HS-27A (cell line): Measurements from ENCODE around the gene ATRN.
"Not testable (repeated sequence)": the region's sequence is repeated elsewhere in the genome, so short reads cannot be mapped to it uniquely, and the experiment has no call there.

ENCODE experiments used
- DNase-seq: peaks from one replicate; pipeline ENCODE4 v3.0.0-alpha.2; 2012; ENCODE audit warnings: low read depth, missing footprints

The ATRN gene

DNA sequence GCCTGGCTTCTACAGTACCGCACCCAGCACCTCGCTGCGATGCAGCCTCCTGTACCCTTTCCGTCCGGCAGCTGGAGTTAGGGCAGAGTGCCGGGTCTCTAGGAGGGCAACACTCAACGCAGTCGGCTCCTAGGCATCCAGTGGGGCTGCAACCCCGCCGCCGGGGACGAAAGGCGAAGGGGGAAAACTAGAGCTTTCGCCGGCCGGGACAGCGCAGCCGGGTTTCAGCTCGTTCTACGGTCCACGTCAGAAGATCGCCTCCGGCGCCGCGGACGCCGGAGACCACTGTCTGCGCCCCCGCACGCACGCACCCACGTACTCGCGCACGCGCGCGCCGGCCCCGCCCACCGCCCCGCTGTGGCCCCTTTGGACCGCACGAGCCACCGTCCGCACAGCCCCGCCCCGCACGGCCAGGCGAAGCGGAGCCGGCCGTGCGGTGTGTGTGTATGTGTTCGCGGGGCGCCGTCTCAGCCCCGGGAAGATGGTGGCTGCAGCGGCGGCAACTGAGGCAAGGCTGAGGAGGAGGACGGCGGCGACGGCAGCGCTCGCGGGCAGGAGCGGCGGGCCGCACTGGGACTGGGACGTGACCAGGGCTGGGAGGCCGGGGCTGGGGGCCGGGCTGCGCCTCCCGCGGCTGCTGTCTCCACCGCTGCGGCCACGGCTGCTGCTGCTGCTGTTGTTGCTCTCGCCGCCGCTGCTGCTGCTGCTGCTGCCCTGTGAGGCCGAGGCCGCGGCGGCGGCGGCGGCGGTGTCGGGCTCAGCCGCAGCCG lies at the start of gene ATRN:
Gene ATRN, plus strand, starts transcription at position 392 of the 770 bp plus-strand sequence. Its CDS starts 90 bp downstream, at position 482.
- peak; percentile 57 for DNase-seq

DNA sequence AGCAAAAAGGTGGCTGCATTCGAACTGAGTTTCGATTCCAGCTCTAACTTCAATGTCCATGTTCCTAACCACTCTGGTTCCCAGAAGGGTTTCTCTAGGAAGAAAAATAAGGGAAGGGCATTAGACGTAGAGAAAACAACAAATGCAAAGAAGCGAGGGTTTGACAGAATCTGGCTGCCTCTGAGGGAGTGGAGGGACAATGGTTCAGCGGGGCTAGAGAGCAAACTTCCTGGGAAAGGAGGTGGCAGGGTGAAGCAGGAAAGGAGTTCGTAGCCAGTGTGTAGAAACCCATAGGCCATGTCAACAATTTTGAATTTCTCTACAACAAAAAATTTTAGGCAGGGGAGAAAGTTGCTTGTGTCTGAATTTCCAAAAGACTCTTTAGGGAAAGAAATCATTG lies 48.8 kb upstream of the ATRN start:
- DNase-seq = no peak

DNA sequence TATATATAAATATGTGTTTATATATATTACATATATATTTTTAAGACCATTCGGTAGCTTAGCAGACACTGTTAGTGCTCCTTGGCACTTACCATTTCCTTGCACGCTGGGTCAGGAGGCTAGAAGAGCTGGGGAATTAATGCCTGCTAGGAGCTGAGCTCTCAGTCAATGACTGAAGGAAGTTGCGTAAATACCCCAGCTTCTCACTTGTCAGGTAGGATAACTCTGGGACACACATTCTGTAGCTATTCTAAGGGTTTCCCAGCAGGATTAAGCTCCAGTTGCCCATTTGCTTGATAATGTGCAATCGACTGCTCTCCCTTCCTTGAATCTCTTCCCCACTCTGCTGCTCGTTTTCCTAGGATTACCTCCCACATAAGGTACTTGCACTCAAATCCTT lies 47.7 kb upstream of the ATRN start:
- no peak for DNase-seq

DNA sequence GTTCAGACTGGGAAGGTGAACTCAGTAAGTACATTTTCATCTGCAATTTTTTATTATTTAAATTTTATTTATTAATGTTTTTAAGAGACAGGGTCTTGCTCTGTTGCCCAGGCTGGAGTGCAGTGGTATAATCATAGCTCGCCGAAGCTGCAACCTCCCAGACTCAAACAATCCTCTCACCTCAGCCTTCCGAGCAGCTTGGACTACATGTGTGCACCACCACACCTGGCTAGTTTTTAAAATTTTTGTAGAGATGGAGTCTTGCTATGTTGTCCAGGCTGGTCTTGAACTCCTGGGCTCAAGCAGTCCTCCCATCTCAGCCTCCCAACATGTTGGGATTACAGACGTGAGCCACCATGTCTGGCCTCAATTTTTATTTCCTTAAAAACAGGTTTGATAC lies 44.1 kb upstream of the ATRN start:
- not testable (repeated sequence) for DNase-seq

DNA sequence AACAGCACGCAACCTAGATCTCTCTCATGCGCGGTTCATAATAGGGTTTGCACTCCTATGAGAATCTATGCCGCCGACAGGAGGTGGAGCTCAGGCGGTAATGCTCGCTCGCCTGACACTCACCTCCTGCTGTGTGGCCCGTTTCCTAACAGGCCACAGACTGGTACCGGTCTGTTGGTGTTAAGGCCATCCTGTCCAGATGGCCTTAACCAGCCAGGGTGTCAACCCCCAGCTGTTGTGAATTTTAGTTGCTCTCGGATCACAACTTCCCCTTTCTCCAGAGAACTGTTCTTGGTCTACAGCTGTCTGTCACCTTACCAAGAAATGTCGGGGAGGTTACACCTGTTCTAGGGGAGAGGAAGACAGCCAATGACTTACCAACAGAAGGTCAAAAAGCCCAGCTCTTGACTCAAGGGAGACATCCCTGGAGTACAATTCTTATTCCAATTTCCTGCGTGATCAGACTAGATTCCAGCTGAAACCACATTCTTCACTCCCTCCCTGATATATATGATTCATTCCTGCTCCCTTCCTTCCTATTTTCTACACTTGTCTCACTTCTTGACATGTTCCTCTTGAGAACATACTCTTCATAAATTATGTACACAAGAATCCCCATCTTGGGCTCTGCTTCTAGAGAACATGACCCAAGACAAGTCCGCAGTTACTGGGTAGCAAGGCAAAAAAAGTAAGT lies 40.3 kb upstream of the ATRN start:
- no peak for DNase-seq

DNA sequence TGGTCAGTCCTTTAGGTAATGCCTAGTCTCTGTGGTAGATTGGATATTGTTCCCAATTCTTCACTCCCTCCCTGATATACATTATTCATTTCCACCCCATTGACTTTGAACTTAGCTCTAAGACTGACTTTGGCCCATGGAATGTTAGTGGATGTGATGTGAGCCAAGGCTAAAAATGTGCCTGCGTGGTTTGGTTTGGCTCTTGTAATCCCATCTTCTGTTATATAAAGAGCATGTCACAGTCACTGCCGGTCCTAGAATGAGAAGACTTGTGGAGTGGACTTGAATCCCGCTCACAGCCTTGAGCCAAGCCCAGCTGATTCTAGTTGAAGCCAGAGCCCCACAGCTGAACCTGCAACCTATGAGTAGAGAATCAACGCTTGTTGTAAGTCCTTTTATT lies 39.7 kb upstream of the ATRN start:
- no peak for DNase-seq

DNA sequence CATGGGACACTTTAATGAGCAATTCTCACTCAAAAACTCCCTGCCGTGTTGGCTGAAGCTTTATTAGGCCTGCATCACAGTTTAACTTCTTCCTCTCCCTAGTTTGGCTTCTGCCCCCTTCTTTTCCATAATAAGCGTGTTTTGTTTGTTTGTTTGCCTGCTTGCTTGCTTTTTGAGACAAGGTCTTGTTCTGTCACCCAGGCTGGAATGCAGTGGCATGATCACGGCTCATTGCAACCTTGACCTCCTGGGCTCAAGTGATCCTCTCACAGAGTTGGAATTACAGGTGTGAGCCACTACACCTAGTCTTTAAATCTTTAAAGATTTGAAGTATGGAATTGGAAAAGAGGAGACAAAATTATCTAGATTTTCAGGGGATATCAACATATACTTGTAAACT lies 38.0 kb upstream of the ATRN start:
- DNase-seq = no peak

DNA sequence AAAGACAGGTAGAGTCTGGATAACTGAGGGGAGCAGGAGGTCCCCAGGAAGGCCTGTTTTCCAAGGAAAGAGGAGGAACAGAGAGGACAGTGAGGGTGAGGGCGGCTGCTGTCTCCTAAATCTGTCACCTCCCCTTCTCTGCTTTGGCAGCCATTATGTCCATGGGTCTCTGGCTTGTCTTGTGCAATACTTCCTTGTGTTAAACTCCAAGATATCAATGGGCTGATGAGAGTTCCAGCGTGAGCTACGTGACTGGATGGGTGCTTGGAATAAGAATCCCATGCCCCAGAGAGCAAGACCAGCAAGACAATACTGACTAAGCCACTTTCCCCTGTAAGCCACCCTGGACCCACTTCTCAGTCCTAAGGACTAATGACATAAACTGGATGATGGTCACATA lies 37.1 kb upstream of the ATRN start:
- no peak for DNase-seq

DNA sequence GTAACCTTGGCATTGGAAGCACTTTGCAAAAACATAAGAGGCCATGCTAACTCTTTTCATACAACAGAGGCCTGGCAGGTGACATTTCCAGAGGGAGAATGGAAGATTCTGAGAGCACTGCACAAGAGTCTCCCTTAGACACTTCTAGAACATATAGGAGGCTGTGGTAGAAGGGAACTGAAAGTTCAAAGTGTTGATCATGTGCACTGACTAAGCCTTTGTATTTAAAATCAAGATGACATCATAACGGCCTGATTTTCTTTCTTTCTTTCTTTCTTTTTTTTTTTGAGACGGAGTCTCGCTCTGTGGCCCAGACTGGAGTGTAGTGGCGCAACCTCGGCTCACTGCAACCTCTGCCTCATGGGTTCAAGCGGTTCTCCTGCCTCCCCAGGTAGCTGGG lies 36.6 kb upstream of the ATRN start:
- no peak for DNase-seq

DNA sequence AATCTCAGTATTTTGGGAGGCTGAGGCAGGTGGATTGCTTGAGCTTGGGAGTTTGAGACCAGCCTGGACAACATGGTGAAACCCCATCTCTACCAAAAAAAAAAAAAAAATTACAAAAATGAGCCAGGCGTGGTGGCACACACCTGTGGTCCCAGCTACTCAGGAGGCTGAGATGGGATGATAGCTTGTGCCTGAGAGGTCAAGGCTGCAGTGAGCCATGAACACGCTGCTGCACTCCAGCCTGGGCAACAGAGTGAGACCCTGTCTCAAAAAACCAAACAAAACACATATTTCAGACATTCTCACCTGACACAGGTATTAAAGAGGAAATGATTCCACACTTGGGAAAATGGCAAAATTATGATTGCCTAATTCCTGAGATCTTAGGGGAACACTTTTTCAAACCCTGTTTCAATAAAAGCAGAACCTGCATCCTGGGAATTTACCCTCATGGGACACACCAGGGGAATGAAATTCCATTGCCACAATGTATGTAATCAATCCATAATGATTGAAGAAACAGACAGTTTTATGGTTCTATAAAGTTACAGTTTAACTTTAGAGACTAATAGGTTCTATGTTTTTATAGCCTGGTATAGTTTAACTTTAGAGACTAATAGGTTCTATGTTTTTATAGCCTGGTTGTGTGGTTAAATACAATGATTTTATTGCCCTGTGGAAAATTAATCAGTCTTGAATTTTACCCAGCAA lies 33.8 kb upstream of the ATRN start:
- DNase-seq = no peak

DNA sequence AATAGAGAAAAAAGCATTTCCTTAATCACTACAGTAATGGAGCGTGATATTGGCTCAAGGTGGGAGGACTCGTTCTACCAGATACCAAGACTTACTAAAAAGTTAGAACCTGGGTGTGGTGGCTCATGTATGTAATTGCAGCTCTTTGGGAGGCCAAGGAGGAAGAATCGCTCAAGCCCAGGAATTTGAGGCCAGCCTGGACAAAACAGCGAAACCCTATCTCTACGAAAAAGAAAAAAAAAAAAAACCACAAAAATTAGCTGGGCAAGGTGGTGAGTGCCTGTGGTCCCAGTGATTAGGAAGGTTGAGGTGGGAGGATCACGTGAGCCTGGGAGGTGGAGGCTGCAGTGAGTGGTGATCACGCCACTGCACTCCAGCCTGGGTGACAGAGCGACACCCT lies 24.0 kb upstream of the ATRN start:
- DNase-seq = no peak

DNA sequence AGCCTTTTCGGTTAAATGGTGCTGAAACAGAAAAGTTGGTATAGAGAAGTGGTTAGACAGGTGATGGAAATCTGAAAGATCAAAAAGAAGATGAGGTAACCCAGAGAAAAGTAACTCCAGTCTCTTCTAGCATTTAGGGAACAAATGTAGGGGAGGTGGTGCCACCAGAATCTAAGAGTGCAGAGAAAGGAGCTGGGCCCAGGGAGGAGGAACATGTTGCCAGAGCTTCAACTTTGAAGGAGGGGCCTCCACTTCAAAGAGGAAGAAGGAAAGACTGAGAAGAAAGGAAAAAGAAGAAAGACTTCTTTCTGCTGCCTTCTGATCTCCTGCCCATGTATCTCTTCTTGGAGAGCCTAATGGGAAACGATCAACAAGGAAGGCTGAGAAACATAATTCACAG lies 23.5 kb upstream of the ATRN start:
- DNase-seq = no peak

DNA sequence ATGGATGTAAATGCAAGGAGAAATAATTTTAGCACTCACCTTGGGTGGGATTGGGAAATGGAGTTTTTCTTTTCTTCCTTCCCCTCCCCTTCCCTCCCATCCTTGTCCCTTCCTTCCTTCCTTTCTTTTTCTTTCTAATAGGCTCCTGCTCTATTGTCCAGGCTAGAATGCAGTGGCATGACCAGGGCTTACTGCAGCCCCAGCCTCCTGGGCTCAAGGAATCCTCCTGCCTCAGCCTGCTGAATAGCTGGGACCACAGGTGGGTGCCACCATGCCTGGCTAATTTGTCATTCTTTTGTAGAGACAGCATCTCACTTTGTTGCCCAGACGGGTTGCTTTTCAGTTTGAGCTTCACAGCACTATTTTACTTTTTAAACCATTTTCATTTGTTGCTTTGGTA lies 21.5 kb upstream of the ATRN start:
- DNase-seq = no peak

DNA sequence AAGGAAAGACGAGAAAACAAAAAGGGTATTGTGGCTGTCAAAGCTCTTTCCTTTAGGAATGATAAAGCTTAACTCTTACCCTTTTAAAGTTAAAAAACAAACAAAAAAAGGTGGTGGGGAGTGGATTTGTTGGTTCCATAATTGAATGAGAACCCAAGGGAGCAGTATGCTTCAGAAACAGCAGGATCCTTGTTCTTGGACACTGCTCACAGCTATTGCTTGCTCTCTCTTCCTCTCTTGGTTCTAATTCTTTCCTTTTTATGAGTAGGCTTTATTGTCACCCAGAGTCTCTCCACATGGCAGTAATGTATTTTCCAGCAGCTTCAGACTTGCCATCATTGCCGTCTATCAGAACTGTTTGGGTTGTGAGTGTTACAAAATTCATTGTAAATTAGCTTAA lies 18.7 kb upstream of the ATRN start:
- no peak for DNase-seq

DNA sequence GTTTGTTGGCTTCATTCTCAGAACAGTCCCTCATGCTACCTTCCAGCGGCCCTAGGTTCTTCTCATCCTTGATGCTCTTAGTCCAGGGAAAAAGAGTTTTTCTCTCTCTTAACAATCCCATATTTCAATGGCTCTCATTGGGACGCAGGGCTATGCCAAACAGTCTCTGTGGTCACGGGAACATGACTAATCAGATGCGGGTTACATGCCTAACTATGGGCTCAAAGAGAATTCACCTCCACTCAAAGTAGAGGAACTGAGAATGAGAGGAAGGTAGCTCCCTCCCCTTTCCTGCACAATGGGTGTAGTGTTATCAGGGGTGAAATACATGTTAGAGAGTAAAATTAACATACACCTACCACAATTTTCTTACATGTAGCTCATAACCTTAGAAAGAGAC lies 18.1 kb upstream of the ATRN start:
- DNase-seq = no peak

DNA sequence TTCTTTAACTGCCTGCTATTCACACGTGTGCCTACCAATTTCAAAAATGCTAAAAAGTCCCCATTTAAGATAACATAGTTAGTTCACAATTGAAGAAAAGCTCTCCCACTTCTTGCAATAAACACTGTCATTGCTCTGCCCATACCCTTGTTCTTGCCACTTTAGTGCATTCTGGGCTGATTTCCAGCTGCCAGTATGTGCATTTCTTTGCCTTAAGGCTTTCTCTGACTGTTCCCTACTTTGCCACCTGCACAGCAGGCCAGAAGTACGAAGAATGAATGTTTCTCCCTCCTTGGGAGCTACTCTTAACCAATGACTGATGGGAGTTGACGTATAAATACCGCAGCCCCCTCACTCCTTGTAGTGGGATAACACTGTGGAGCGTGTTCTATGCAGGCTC lies 16.0 kb upstream of the ATRN start:
- DNase-seq = no peak

DNA sequence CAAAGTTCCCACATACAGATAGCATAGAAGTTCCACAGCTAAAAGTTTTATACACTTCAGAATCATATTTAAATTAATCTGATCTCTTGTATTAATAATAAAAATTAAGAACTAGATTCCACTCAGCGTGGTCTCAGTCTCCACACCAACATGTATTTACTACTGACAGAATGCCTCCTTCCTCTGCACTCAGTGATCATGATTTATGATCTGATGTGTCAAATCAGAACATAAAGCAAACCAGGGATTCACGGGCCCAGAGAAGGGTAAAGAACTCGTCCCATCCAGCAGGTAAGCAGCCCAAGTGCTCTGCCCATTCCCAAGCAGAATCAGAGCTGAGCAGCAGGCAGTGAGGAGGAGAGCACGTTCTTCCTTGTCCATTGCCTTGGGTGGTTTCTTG lies 14.2 kb upstream of the ATRN start:
- DNase-seq = no peak

DNA sequence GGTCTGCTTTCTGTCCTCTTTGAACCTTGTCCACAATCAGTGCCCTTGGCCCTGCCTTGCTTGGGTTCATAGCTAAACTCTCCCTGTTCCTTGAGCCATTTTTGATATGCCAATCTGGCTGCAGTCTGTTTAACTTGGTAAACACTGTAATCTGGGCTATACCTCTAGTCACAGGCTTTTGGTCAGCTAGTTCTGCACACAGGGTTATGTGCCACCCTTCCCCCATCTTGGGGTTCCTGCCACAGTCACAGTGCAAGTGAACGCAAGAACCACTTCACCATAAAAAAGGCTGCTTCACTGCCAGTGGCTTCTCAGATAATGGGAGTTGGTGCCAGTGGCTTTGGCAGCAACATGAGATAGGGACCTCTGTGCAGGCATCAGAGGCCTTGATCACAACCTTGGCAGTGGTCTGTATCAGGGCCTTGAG lies 10.9 kb upstream of the ATRN start:
- no peak for DNase-seq

DNA sequence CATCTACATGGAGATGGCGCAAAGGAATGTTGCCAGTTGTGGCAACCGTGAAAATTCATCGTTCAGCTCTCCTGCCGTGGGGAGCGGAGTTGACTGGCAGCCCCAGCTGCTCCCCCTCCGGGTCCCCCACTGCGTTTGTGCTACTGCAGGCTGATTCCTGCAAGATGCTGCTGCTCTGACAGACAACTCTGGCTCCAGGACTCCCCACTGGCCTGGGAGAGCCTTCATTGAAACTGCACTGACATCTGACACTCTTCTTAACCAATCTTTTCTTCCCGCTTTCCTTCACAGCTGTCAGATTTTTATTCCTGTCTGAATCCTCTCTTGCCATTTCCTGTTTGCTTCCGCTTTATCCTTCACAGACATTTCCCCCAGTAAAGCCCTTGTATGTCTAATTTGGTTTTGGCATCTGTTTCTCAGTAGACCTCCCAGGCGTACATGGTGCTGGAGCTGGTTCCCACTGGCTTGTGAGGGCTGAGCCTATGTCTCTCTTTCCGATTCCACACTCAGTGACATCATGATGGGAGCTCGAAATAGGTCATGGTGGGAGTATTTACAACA lies 9.5 kb upstream of the ATRN start:
- no peak for DNase-seq

DNA sequence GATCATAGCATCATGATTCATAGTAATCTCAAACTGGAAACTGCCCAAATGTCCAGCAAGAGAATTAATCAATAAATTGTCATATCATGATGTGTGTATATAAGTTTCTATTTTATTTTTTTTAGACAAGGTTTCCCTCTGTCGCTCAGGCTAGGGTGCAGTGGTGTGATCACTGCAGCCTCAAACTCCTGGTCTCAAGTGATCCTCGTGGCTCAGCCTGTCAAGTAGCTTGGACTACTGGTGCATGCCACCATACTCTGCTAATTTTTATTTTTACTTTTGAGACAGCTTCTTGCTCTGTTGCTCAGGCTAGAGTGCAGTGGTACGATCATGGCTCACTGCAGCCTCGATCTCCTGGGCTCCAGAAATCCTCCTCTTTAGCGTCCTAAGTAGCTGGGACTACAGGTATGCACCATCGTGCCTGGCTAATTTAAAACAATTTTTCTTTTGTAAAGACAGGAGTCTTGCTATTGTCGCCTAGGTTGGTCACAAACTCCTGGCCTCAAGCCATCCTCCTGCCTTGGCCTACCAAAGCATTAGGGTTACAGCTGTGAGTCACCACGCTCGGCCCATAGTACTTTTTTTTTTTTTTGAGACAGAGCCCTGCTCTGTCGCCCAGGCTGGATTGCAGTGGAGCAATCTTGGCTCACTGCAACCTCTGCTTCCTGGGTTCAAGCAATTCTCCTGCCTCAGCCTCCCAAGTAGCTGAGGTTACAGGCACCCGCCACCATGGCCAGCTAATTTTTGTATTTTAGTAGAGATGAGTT lies 8.7 kb upstream of the ATRN start:
- DNase-seq = no peak

DNA sequence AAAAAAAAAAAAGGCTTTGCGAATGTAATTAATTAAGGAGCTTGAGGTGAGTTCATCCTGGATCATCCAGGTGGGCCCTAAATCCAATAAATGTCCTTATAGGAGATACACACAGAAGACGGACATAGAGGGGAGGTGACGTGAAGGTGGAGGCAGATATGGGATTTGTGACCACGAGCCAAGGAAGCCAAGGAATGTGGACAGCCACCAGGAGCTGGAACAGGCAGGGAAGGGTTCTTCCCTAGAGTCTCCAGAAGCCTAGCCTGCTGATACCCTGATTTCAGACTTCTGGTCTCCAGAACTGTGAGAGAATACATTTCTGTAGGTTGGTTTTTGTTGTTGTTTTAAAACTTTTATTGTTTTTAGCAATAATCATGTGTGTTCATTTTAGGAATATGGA lies 6.7 kb upstream of the ATRN start:
- DNase-seq = no peak

DNA sequence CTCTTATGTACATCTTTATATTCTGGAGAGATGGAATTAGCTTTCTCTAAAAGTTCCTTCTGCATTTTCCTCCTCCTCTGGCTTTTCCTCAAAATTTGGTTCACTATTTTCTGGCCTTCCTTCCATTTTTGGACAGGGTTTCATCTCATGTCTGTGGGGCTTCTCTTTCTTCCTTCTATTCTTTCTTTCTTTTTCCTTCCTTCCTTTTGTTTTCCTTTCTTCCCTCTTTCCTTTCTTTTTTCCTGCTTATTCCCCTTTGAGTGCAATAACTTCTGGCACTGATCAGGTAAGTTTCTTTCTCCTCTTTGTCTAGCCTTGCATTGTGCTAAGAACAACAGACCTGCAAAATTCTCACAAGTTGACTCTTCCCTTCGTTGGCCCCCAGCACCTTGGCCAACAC lies 5.5 kb upstream of the ATRN start:
- DNase-seq = no peak
